ENCODE results near the gene KRT78.

The KRT78 gene

GRCh38 chr12:52794479-52795331, 54.1 kb downstream of the KRT78 start:
- no peak for TF ChIP-seq CTCF (conservative IDR thresholded peaks at IDR 0.05; ENCODE audit: control insufficient read depth, insufficient read depth, low read depth, low read length)
- peak; percentile 54 for DNase-seq (ENCODE audit: low read depth)
- H3K4me3 ChIP-seq (ENCODE audit: control insufficient read depth, low read depth, low read length) = no peak overlapping the region

GRCh38 chr12:52792185-52793029, 56.4 kb downstream of the KRT78 start:
- no peak for DNase-seq (ENCODE audit: low read depth)

GRCh38 chr12:52791271-52792184, 57.3 kb downstream of the KRT78 start:
- H3K4me3 ChIP-seq (ENCODE audit: control insufficient read depth, low read depth, low read length) = no peak overlapping the region
- TF ChIP-seq CTCF (conservative IDR thresholded peaks at IDR 0.05; ENCODE audit: control insufficient read depth, insufficient read depth, low read depth, low read length) = no peak
- DNase-seq (ENCODE audit: low read depth) = no peak

More at GRCh38 chr12:52792185-52793029, 56.4 kb downstream of the KRT78 start:
- no peak overlapping the region for H3K4me3 ChIP-seq (ENCODE audit: control insufficient read depth, low read depth, low read length)
- TF ChIP-seq CTCF (conservative IDR thresholded peaks at IDR 0.05; ENCODE audit: control insufficient read depth, insufficient read depth, low read depth, low read length) = no peak

DNA sequence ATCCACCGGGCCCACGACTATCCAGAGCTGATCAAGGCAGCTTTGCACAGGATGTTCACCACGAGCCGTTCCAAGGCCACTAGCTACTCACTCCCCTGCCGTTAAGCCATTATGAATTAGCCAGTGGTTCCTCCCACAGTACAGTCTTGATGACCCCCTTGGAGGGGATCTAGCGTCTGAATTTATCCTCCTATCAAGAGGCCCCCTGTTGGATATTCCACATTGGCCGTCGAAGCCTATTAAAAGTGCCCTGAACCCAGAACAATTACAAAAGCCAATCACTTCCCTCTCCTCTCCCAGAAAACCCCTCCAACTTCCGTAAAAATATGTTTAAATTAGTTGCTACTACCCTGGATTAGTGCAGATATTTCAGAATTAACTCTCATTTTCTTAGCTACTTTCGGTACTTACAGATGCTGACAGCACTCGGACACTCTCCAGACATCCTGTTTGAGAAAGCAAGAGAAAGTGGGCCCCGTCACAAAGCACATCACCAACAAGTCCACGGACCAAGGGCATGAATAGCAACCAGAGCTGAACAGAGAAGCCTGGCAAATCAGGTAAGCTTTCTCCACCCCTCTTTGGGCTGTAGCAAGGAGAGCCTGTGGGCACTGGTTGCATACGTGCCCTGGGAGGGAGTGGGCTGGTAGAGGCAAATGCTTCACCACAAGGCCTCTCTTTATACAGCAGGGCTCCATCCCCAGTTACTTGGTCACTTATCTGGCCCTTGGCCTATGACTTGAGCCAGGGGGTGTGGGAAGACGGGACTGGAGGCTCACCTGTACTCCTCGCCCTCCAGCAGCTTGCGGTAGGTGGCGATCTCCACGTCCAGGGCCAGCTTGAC, 58.1 kb downstream of the KRT78 start:
- DNase-seq (ENCODE audit: low read depth) = no peak
- no peak overlapping the region for H3K4me3 ChIP-seq (ENCODE audit: control insufficient read depth, low read depth, low read length)
- TF ChIP-seq CTCF (conservative IDR thresholded peaks at IDR 0.05; ENCODE audit: control insufficient read depth, insufficient read depth, low read depth, low read length) = no peak

DNA sequence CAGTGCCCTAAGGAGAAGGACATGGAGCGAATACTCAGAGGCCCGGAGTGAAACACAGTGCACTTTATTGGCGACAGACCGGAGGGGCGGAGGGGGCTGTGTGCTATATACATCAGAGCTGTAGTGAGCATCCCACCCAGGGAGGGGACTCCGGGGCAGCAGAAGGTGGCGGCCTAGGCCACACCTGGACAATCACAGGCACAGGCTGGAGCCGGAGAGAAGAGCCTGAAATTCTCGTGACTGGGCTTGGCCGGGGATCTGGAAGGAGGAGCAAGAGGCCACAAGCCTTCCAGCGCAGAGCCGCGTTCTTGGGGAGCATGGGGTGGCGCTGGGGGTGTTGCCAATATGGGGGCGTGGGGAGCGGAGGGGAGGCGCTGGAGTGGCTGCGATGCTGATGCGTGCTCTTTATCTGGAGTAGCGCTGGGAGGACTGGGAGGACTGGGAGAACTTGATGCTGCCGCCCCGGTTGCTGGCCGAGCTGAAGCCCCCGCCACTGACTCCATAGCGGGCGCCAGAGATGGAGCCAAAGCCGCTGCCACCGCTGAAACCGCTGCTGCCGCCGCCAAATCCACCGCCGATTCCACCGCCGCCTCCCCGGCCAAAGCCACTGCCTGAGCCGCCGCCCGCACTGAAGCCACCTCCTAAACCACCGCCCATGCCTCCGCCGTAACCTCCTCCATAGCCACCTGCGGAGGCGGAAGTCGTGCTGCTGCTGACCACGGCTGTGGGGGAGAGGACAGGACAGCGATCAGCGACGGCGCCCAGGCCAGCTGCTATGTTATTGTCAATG, 59.0 kb downstream of the KRT78 start:
- no peak for TF ChIP-seq CTCF (conservative IDR thresholded peaks at IDR 0.05; ENCODE audit: control insufficient read depth, insufficient read depth, low read depth, low read length)
- no peak for DNase-seq (ENCODE audit: low read depth)
- H3K4me3 ChIP-seq (ENCODE audit: control insufficient read depth, low read depth, low read length) = no peak overlapping the region

Measured in fibroblast of mammary gland (primary cell).